Progenitor cell of endocrine pancreas (in vitro differentiated cells): ENCODE results near the gene CLDN7. TPM values are rescaled to one million over a fixed set of nuclear protein-coding genes. Genes with fewer than 3 reads are reported as not detected.

Source experiments
- DNase-seq: peaks from one replicate; pipeline ENCODE4 v3.0.0; 2021; ENCODE audit warnings: low spot score; ENCODE audit not compliant: unreplicated experiment
- H3K27ac Mint-ChIP-seq: 2 replicates; pipeline ENCODE4 v1.8.0; 2021; ENCODE audit warnings: mild to moderate bottlenecking, moderate library complexity, mixed read lengths
- H3K27me3 Mint-ChIP-seq: 2 replicates; pipeline ENCODE4 v1.8.0; 2021; ENCODE audit warnings: mixed read lengths
- H3K36me3 Mint-ChIP-seq: 2 replicates; pipeline ENCODE4 v1.8.0; 2022; ENCODE audit warnings: mixed read lengths; ENCODE audit not compliant: insufficient read depth
- H3K4me1 Mint-ChIP-seq: 2 replicates; pipeline ENCODE4 v1.8.0; 2021; ENCODE audit warnings: low read depth, mixed read lengths
- H3K4me3 Mint-ChIP-seq: 2 replicates; pipeline ENCODE4 v1.8.0; 2021; ENCODE audit warnings: low read depth, mild to moderate bottlenecking, moderate library complexity, mixed read lengths
- H3K9me3 Mint-ChIP-seq: 2 replicates; pipeline ENCODE4 v1.8.0; 2021; ENCODE audit warnings: low read depth, mixed read lengths
- total RNA-seq: library from RNA; stranded (reverse); gene quantifications from 2 replicates; pipeline ENCODE4 v1.2.1, GENCODE V29; 2021
- TF ChIP-seq, protein P1 (sequence below): fragments of 200-600 bp; sonication (generic); IDR thresholded peaks from one replicate; pipeline ENCODE4 v1.5.0; 2021; ENCODE audit warnings: antibody characterized with exemption, mild to moderate bottlenecking; ENCODE audit not compliant: unreplicated experiment

CLDN7 gene
- total RNA-seq, 1 donor from 2014 or later, result 137 TPM

DNA sequence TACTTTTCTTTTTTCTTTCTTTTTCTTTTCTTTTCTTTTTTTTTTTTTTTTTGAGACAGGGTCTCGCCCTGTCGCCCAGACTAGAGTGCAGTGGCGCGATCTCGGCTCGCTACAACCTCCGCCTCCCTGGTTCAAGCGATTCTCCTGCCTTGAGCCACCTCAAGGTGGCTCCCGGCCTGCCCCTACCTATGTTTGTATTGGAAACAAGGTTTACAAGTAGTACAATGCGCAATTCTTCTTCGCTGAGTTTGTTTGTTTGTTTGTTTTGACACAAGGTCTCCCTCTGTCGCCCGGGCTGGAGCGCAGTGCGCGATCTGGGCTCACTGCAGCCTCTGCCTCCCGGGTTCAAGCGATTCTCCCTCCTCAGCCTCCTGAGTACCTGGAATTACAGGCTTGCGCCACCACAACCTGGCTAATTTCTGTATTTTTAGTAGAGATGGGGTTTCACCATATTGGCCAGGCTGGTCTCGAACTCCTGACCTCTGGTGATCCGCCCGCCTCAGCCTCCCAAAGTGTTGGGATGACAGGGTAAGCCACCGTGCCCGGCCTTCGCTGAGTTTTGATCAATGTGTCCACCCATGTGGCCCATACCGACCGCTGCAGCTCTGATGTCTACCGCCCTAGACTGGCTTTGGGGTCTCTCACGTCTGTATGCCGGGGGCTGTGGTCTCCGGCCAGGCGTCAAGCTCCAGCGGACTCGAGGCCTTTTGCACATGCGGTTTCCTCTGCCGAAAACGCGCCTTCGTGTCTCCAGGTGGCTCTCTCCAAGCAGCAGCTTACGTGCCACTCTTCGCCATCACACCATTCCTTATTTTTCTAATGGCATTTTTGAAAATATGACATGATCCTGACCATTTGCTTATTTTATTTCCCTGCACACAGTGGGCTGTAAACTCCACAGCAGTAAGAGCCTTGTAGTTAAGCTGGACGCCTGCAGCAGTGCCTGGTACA lies 33.2 kb upstream of the CLDN7 start:
- H3K27ac Mint-ChIP-seq, result no peak overlapping the region
- peaks cover 8% of the 10 kb centered on the region for H3K4me1 Mint-ChIP-seq
- TF ChIP-seq, protein P1, sequence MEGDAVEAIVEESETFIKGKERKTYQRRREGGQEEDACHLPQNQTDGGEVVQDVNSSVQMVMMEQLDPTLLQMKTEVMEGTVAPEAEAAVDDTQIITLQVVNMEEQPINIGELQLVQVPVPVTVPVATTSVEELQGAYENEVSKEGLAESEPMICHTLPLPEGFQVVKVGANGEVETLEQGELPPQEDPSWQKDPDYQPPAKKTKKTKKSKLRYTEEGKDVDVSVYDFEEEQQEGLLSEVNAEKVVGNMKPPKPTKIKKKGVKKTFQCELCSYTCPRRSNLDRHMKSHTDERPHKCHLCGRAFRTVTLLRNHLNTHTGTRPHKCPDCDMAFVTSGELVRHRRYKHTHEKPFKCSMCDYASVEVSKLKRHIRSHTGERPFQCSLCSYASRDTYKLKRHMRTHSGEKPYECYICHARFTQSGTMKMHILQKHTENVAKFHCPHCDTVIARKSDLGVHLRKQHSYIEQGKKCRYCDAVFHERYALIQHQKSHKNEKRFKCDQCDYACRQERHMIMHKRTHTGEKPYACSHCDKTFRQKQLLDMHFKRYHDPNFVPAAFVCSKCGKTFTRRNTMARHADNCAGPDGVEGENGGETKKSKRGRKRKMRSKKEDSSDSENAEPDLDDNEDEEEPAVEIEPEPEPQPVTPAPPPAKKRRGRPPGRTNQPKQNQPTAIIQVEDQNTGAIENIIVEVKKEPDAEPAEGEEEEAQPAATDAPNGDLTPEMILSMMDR, result peak; percentile 9
- no peaks in the 10 kb centered on the region for H3K9me3 Mint-ChIP-seq
- H3K4me3 Mint-ChIP-seq, result peak overlapping the region; percentile 61
- H3K36me3 Mint-ChIP-seq, result no peaks in the 10 kb centered on the region
- peaks cover 56% of the 10 kb centered on the region for H3K27me3 Mint-ChIP-seq
- DNase-seq, result no peak

DNA sequence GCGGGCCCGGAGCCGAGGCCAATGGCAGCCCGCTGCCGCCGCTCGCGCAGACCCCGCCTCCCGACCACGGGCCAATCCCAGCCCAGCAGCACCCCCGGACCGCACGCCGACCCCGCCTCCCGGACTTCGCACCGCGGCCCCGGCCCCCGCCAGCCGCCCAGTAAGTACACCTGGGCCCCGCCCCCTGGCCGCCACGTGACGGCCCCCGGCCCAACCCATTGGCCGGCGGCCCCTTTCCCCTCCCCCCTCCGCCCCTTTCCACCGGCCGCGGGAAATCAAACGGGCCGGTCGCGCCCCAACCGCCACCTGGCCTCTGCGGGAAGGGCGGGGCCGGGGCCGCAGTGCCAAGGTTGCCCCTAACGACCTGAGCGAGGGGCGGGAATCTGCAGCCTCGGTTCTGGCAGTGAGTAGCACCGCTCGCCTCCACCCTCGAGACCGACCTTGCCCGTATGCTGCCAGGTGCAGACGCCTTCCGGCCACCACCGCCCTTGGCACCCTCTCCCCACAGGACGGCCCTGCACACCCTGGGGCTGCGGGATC lies 32.4 kb upstream of the CLDN7 start, which contains the start of gene YBX2:
TSS of gene YBX2 (minus strand) at position 26 of the 540 bp plus-strand sequence. CDS start 139 bp downstream, outside the sequence.
- peak; percentile 68 for DNase-seq
- Mint-ChIP-seq H3K4me1 (peaks cover 8% of the 10 kb centered on the region), H3K36me3 (no peaks in the 10 kb centered on the region), H3K9me3 (no peaks in the 10 kb centered on the region), H3K27ac (no peak within 1 kb of the TSS), H3K27me3 (peaks cover 53% of the 10 kb centered on the region), H3K4me3 (peak within 1 kb of the TSS; percentile 61)
- TF ChIP-seq, protein P1, result no peak

DNA sequence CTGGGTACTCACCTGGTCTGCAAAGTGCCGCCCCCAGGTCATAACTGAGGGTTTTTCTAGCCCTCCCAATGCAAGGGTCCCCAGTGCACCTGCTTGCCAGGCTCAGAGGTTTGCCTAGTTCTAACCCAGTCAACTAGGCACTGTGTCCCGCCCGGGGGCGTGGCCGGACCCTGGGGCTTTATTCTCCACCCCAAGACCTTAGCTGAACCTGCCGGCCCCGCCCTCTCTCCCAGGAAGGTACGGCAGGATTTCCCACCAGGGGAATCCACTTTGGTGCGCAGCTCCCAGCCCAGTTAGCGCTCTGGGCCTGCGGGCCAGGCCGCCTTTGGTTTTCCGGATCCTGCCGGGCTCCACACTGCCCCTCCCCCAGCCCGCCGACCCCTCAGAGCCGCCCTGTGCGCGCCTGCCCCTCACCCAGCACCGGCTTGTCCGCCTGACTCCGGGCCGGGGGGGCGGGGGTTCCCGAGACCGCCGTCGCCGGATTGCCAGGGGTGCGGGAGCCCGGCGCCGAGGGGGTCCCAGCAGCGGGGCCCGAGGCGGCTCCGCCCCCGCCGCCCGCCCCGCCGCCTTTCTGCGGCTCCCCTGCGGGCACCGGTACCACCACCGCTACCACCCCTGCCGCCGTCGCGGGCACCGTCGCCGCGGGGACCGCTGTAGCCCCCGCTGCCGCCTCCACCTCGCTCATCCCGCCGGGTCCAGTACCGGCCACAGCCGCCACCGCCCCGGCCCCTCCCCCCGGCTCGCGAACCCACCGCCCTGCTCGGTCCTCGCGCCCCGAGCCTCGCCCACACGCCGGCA lies 31.7 kb upstream of the CLDN7 start:
- Mint-ChIP-seq H3K27me3 (peaks cover 53% of the 10 kb centered on the region), H3K9me3 (no peaks in the 10 kb centered on the region), H3K36me3 (no peaks in the 10 kb centered on the region), H3K4me1 (peaks cover 8% of the 10 kb centered on the region), H3K27ac (no peak overlapping the region), H3K4me3 (peak overlapping the region; percentile 20)
- DNase-seq, result peak; percentile 39
- TF ChIP-seq, protein P1, result no peak

DNA sequence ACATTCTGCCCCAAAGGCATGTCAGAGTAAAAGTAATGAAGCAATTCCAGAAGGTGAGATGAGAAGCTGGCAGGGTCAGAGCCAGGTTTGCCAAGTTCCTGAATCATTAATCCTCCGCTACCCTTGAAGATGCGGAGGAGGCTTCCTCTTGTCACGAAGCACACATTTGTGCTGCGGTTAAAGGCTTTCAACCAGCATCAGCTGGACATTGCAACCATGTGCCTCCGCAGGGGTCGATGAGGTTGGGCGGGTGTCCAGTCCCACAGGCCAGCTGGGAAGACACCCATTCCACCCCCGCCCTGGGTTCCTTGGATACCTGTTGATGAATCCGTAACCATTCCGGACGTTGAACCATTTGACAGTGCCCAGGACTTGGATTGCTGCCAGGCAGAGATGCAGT lies 30.9 kb upstream of the CLDN7 start:
- Mint-ChIP-seq H3K4me1 (peaks cover 8% of the 10 kb centered on the region), H3K36me3 (no peaks in the 10 kb centered on the region), H3K9me3 (no peaks in the 10 kb centered on the region), H3K27ac (no peak overlapping the region), H3K4me3 (no peak overlapping the region), H3K27me3 (peaks cover 56% of the 10 kb centered on the region)
- no peak for DNase-seq
- TF ChIP-seq, protein P1, result no peak

DNA sequence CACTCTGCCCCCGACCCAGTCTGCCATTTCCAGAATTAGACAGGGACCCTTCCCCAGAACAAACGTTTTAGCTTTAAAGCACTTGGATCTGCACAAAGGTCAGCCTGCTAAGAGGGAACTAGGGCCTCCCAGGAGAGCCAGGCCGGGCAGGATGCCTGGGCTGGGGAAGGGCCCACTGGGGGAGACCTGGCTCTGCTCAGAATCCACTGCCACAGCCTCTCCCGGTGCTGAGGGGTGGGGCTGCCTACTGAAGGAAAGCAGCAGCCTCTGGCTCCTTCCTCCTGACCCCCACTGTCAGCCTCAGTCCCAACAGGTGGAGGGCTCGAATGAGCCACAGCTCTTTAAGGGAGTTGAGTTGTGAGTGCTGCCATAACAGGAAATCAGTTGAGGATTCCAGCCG lies 30.5 kb upstream of the CLDN7 start:
- TF ChIP-seq, protein P1, result no peak
- H3K27me3 Mint-ChIP-seq, result peaks cover 57% of the 10 kb centered on the region
- H3K4me1 Mint-ChIP-seq, result peaks cover 8% of the 10 kb centered on the region
- no peaks in the 10 kb centered on the region for H3K36me3 Mint-ChIP-seq
- no peak for DNase-seq
- H3K4me3 Mint-ChIP-seq, result no peak overlapping the region
- H3K27ac Mint-ChIP-seq, result no peak overlapping the region
- H3K9me3 Mint-ChIP-seq, result no peaks in the 10 kb centered on the region
